Forelimb muscle (tissue), 1 donor: Measurements from ENCODE around the gene ARHGAP26. TPM values are rescaled to one million over a fixed set of nuclear protein-coding genes. Genes with fewer than 3 reads are reported as not detected.

ENCODE experiments used
- DNase-seq: peaks from one replicate; pipeline ENCODE4 v3.0.0-alpha.2; 2013; ENCODE audit warnings: low read depth
- polyA plus RNA-seq: library from polyadenylated mRNA; unstranded; fragments of 120-200 nt; gene quantifications from one replicate; pipeline ENCODE4 v1.2.1, GENCODE V29; 2013; ENCODE audit not compliant: insufficient read length

The ARHGAP26 gene
- polyA plus RNA-seq, 1 donor = 11.9 TPM

- no peak for DNase-seq
Measured at GRCh38 chr5:142849466-142849865, 79.3 kb downstream of the ARHGAP26 start.

GRCh38 chr5:142849880-142850279 lies 79.7 kb downstream of the ARHGAP26 start:
- DNase-seq = no peak

GRCh38 chr5:142851731-142852130 lies 81.6 kb downstream of the ARHGAP26 start:
- DNase-seq = no peak

- no peak for DNase-seq
Measured at GRCh38 chr5:142852416-142853198, 82.4 kb downstream of the ARHGAP26 start.

- no peak for DNase-seq
Measured at GRCh38 chr5:142853682-142854081, 83.5 kb downstream of the ARHGAP26 start.

- DNase-seq = no peak
Measured at GRCh38 chr5:142856269-142856782, 86.1 kb downstream of the ARHGAP26 start.

GRCh38 chr5:142857405-142857804 lies 87.2 kb downstream of the ARHGAP26 start:
- no peak for DNase-seq

- DNase-seq = no peak
Measured at GRCh38 chr5:142859037-142859436, 88.9 kb downstream of the ARHGAP26 start.

- no peak for DNase-seq
Measured at GRCh38 chr5:142860270-142860669, 90.1 kb downstream of the ARHGAP26 start.

- no peak for DNase-seq
Measured at GRCh38 chr5:142861011-142861410, 90.8 kb downstream of the ARHGAP26 start.

- no peak for DNase-seq
Measured at GRCh38 chr5:142862594-142862993, 92.4 kb downstream of the ARHGAP26 start.

GRCh38 chr5:142863856-142864255 lies 93.7 kb downstream of the ARHGAP26 start:
- DNase-seq = no peak

- no peak for DNase-seq
Measured at GRCh38 chr5:142864290-142865260, 94.4 kb downstream of the ARHGAP26 start.

- no peak for DNase-seq
Measured at GRCh38 chr5:142865631-142866030, 95.5 kb downstream of the ARHGAP26 start.

- no peak for DNase-seq
Measured at GRCh38 chr5:142866563-142867275, 96.5 kb downstream of the ARHGAP26 start.

- DNase-seq = peak; percentile 71
Measured at GRCh38 chr5:142869886-142870285, 99.7 kb downstream of the ARHGAP26 start.

GRCh38 chr5:142870532-142871362 lies 100.6 kb downstream of the ARHGAP26 start:
- DNase-seq = no peak

GRCh38 chr5:142871363-142872193 lies 101.4 kb downstream of the ARHGAP26 start:
- no peak for DNase-seq

GRCh38 chr5:142872217-142872616 lies 102.0 kb downstream of the ARHGAP26 start:
- DNase-seq = no peak

GRCh38 chr5:142872795-142873194 lies 102.6 kb downstream of the ARHGAP26 start:
- DNase-seq = no peak
